A673 (cell line): ENCODE data around the gene TRIM23. TPM values are rescaled to one million over a fixed set of nuclear protein-coding genes. Genes with fewer than 3 reads are reported as not detected.

Source experiments
- Bru-seq: library from RNA; stranded (reverse); fragments of 400-500 nt; gene quantifications from one replicate; lab custom pipeline; 2021; lab: Mats Ljungman, UMichigan
- BruChase-seq, 2 experiments: library from RNA; stranded (reverse); fragments of 400-500 nt; gene quantifications; one replicate each; lab custom pipeline; 2021; lab: Mats Ljungman, UMichigan
- BruUV-seq: library from RNA; stranded (reverse); fragments of 400-500 nt; replicated peaks from 2 replicates; lab custom pipeline; 2021; lab: Mats Ljungman, UMichigan
- CTCF ChIA-PET: fragments of 300-600 bp; sonication (Branson Sonifier 250); formaldehyde crosslinking; loops from one replicate; lab custom pipeline; 2022; ENCODE audit warnings: antibody characterized with exemption; lab: Charles Lee
- POLR2A ChIA-PET: fragments of 300-600 bp; sonication (Branson Sonifier 250); formaldehyde crosslinking; loops from one replicate; lab custom pipeline; 2022; ENCODE audit warnings: antibody characterized with exemption; ENCODE audit not compliant: low non-redundant PET; lab: Charles Lee
- DNase-seq: peaks from one replicate; pipeline ENCODE4 v3.0.0-alpha.2; 2015; ENCODE audit warnings: low spot score
- H3K27ac ChIP-seq: fragments of 200-600 bp; sonication (generic); 2 replicates; pipeline ENCODE4 v1.5.1; 2016; ENCODE audit warnings: mixed run types, low read depth, mild to moderate bottlenecking, mixed read lengths, antibody characterized with exemption, low read length; ENCODE audit not compliant: poor library complexity, severe bottlenecking
- H3K27me3 ChIP-seq: fragments of 200-600 bp; sonication (generic); replicated peaks from 2 replicates; pipeline ENCODE4 v1.6.1; 2017; ENCODE audit warnings: mixed run types, low read depth, mild to moderate bottlenecking, mixed read lengths, antibody characterized with exemption, low read length; ENCODE audit not compliant: insufficient read depth, poor library complexity
- H3K36me3 ChIP-seq: fragments of 200-600 bp; sonication (generic); 2 replicates; pipeline ENCODE4 v1.6.1; 2016; ENCODE audit warnings: mixed run types, mild to moderate bottlenecking, mixed read lengths, antibody characterized with exemption, low read length; ENCODE audit not compliant: insufficient read depth, poor library complexity, severe bottlenecking
- H3K4me1 ChIP-seq: fragments of 200-600 bp; sonication (generic); 2 replicates; pipeline ENCODE4 v1.6.1; 2017; ENCODE audit warnings: mixed run types, mild to moderate bottlenecking, mixed read lengths, antibody characterized with exemption, low read length; ENCODE audit not compliant: insufficient read depth, poor library complexity, severe bottlenecking
- H3K4me3 ChIP-seq: fragments of 200-600 bp; sonication (generic); 2 replicates; pipeline ENCODE4 v1.5.1; 2016; ENCODE audit warnings: low read depth, mixed run types, mild to moderate bottlenecking, mixed read lengths, low read length; ENCODE audit not compliant: poor library complexity, severe bottlenecking
- H3K9me3 ChIP-seq: fragments of 200-600 bp; sonication (generic); 2 replicates; pipeline ENCODE4 v1.6.1; 2016; ENCODE audit warnings: mixed run types, low read depth, mild to moderate bottlenecking, mixed read lengths, antibody characterized with exemption, low read length; ENCODE audit not compliant: poor library complexity, severe bottlenecking
- CTCF ChIP-seq: fragments of 300-800, 200-600 bp; sonication (generic); conservative IDR thresholded peaks from 2 replicates; pipeline ENCODE4 v1.5.1; 2017; ENCODE audit warnings: low read depth, mild to moderate bottlenecking, antibody characterized with exemption, low read length, moderate library complexity, mixed read lengths
- EZH2 ChIP-seq: fragments of 200-600 bp; sonication (generic); IDR thresholded peaks from 2 replicates; pipeline ENCODE4 v1.6.1; 2017; ENCODE audit warnings: borderline replicate concordance, low read depth, mild to moderate bottlenecking, mixed read lengths, antibody characterized with exemption, low read length; ENCODE audit not compliant: poor library complexity, severe bottlenecking
- intact Hi-C: fragments of 100-400 bp; cut with micrococcal nuclease; formaldehyde crosslinking; loops from one replicate; pipeline ENCODE4 v1.10.0; 2022; ENCODE audit not compliant: unreplicated experiment
- long read RNA-seq: library from polyadenylated mRNA; stranded (forward); transcript quantifications from one replicate; pipeline ENCODE4 v2.0.0, GENCODE V29; 2022
- total RNA-seq: library from RNA; stranded (reverse); gene quantifications from 2 replicates; pipeline ENCODE4 v1.2.3, GENCODE V29; 2021

TRIM23 gene
- total RNA-seq, result 12.9 and 15.6 TPM in 2 replicates
- Bru-seq, nascent RNA, result percentile 75 among the genes with signal in this experiment
- BruChase-seq, experiment 1, labeled RNA remaining after a 2-hour chase, result percentile 72 among the genes with signal in this experiment
- percentile 53 among the genes with signal in this experiment for BruChase-seq, experiment 2, labeled RNA remaining after a 6-hour chase
- long read RNA-seq, full-length matches to known transcripts, result 27 of 31 reads
- long read RNA-seq, partial matches to known transcripts, result 1 of 31 reads
- long read RNA-seq, other reads (novel, unspliced or antisense), result 3 of 31 reads

DNA sequence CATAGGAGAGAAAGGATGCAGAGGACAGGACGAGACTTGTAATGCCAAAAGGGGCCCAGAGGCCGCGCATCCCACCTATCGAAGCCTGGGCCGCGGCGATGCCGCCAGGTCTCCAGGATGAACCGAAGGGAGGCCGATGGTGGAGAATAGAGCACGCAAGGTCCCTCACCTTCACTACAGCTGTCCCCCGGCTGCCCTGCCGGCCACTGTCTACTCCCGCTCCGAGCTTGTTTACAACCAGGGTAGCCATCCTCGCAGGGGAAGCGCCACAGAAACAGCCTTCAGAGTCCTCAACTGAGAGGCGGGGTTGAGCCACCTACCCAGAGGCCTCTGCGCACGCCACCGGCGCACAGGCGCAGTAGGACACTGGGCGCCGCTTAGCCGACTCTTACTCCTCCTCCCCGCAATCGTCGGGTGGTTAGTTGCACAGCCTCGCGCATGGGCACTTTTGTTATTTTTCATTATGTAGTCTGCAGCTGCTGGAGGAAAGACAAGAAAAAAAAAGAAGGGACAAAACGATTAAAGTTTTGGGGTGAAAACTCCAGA lies at the start of gene TRIM23:
TRIM23 (minus strand) TSS at position 309 of the 546 bp plus-strand sequence; CDS start at position 250, 59 bp downstream.
- TF ChIP-seq EZH2 (no peak), CTCF (no peak)
- DNase-seq, result peak; percentile 96
- intact Hi-C loops, result loop anchor here (10.0 kb wide), 1 partner anchor 521 kb away; the partner anchor contains the start of gene SREK1
- CTCF ChIA-PET, result no interaction called here
- H3K4me3 ChIP-seq, result peak within 1 kb of the TSS; percentile 82
- H3K4me1 ChIP-seq, result peaks cover 12% of the 10 kb centered on the region
- BruUV-seq, result no TSS peak
- H3K27me3 ChIP-seq, result no peaks in the 10 kb centered on the region
- H3K36me3 ChIP-seq, result no peaks in the 10 kb centered on the region
- no peaks in the 10 kb centered on the region for H3K9me3 ChIP-seq
- POLR2A ChIA-PET, result interaction anchor here (0.9 kb wide), 1 partner anchor 54 kb away, joined by 3 read pairs; no protein-coding TSS in a partner anchor
- H3K27ac ChIP-seq, result peak within 1 kb of the TSS; percentile 89

- Histone ChIP-seq H3K36me3 (peaks cover 7% of the 10 kb centered on the region), H3K27ac (no peak overlapping the region), H3K4me3 (no peak overlapping the region), H3K4me1 (no peaks in the 10 kb centered on the region), H3K9me3 (no peaks in the 10 kb centered on the region), H3K27me3 (no peaks in the 10 kb centered on the region)
- no peak for DNase-seq
- BruUV-seq, result no TSS peak
- intact Hi-C loops, result no loop called here
- ChIA-PET POLR2A (interaction anchor here (0.5 kb wide), 1 partner anchor 15 kb away, joined by 3 read pairs; no protein-coding TSS in a partner anchor), CTCF (no interaction called here)
- TF ChIP-seq EZH2 (no peak), CTCF (no peak)
Measured at GRCh38 chr5:65672796-65673195, 48.7 kb upstream of the TRIM23 start.

DNA sequence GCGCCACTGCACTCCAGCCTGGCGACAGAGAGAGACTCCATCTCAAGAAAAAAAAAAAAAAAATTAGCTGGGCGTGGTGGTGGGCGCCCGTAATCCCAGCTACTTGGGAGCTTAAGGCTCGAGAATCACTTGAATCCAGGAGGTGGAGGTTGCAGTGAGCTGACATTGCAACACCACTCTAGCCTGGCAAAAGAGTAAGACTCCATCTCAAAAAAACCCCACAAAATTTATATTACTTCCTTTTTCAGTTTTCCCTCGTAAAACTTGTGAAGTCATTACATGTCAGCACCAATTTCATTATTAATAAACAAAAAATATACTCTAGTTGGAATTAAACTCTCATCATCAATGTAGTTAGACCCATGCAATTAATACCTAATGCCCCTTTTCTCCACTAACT lies 44.6 kb upstream of the TRIM23 start:
- BruUV-seq, result no TSS peak
- DNase-seq, result no peak
- intact Hi-C loops, result no loop called here
- POLR2A ChIA-PET, result no interaction called here
- Histone ChIP-seq H3K9me3 (no peaks in the 10 kb centered on the region), H3K4me1 (no peaks in the 10 kb centered on the region), H3K36me3 (peaks cover 24% of the 10 kb centered on the region), H3K4me3 (no peak overlapping the region), H3K27ac (no peak overlapping the region), H3K27me3 (no peaks in the 10 kb centered on the region)
- no peak for TF ChIP-seq EZH2
- TF ChIP-seq CTCF, result no peak
- CTCF ChIA-PET, result no interaction called here
